Activated CD4-positive, alpha-beta memory T cell treated with anti-CD3 and anti-CD28 coated beads for 36 hours (primary cell): Measurements from ENCODE around the gene MLC1. TPM values are rescaled to one million over a fixed set of nuclear protein-coding genes. Genes with fewer than 3 reads are reported as not detected.
"Not testable (repeated sequence)": the region's sequence is repeated elsewhere in the genome, so short reads cannot be mapped to it uniquely, and the experiment has no call there.

Experiments
- CTCF ChIA-PET: fragments of 350-600 bp; sonication (Branson Sonifier 250); formaldehyde crosslinking; loops from one replicate; lab custom pipeline; 2021; ENCODE audit warnings: antibody characterized with exemption, inconsistent platforms; lab: Charles Lee
- POLR2A ChIA-PET: fragments of 350-600 bp; sonication (Branson Sonifier 250); formaldehyde crosslinking; loops from one replicate; lab custom pipeline; 2021; ENCODE audit warnings: antibody characterized with exemption; lab: Charles Lee
- DNase-seq: peaks from one replicate; pipeline ENCODE4 v3.0.0-alpha.2; 2020
- H3K27ac Mint-ChIP-seq: one replicate; pipeline ENCODE4 v1.8.0; 2021; ENCODE audit warnings: mixed read lengths
- H3K27me3 Mint-ChIP-seq: one replicate; pipeline ENCODE4 v1.8.0; 2021; ENCODE audit warnings: mixed read lengths
- H3K36me3 Mint-ChIP-seq: one replicate; pipeline ENCODE4 v1.8.0; 2021; ENCODE audit warnings: mixed read lengths
- H3K4me1 Mint-ChIP-seq: one replicate; pipeline ENCODE4 v1.8.0; 2021; ENCODE audit warnings: low read depth, mixed read lengths
- H3K4me3 Mint-ChIP-seq: one replicate; pipeline ENCODE4 v1.8.0; 2021; ENCODE audit warnings: mild to moderate bottlenecking, mixed read lengths
- H3K9me3 Mint-ChIP-seq: one replicate; pipeline ENCODE4 v1.8.0; 2021; ENCODE audit warnings: mixed read lengths
- intact Hi-C: fragments of 100-400 bp; cut with micrococcal nuclease; formaldehyde crosslinking; loops from one replicate; pipeline ENCODE4 v1.15.1; 2023
- total RNA-seq, 2 experiments: library from RNA; stranded (reverse); gene quantifications; one replicate each; pipeline ENCODE4 v1.2.3, GENCODE V29; 2021

Gene MLC1
- total RNA-seq, 2 experiments from 2014 or later, result not detected

- intact Hi-C loops, result no loop called here
- no peaks in the 10 kb centered on the region for H3K36me3 Mint-ChIP-seq
- CTCF ChIA-PET, result no interaction called here
Measured at GRCh38 chr22:50092342-50092741, 7.1 kb upstream of the MLC1 start.

GRCh38 chr22:50091092-50091768 lies 6.0 kb upstream of the MLC1 start:
- Mint-ChIP-seq H3K36me3 (no peaks in the 10 kb centered on the region), H3K9me3 (peaks cover 5% of the 10 kb centered on the region), H3K4me3 (no peak overlapping the region), H3K4me1 (no peaks in the 10 kb centered on the region), H3K27me3 (peaks cover 18% of the 10 kb centered on the region), H3K27ac (no peak overlapping the region)
- intact Hi-C loops, result no loop called here
- ChIA-PET CTCF (no interaction called here), POLR2A (no interaction called here)
- no peak for DNase-seq

More at GRCh38 chr22:50092342-50092741, 7.1 kb upstream of the MLC1 start:
- Mint-ChIP-seq H3K27me3 (peaks cover 10% of the 10 kb centered on the region), H3K27ac (no peak overlapping the region), H3K4me3 (no peak overlapping the region), H3K9me3 (peaks cover 5% of the 10 kb centered on the region), H3K4me1 (no peaks in the 10 kb centered on the region)
- DNase-seq, result no peak
- POLR2A ChIA-PET, result no interaction called here

- H3K4me1 Mint-ChIP-seq, result peaks cover 4% of the 10 kb centered on the region
- peaks cover 16% of the 10 kb centered on the region for H3K27me3 Mint-ChIP-seq
- H3K9me3 Mint-ChIP-seq, result peaks cover 5% of the 10 kb centered on the region
- ChIA-PET CTCF (no interaction called here), POLR2A (no interaction called here)
- intact Hi-C loops, result no loop called here
- no peaks in the 10 kb centered on the region for H3K36me3 Mint-ChIP-seq
- H3K4me3 Mint-ChIP-seq, result no peak overlapping the region
- no peak for DNase-seq
- no peak overlapping the region for H3K27ac Mint-ChIP-seq
Measured at GRCh38 chr22:50090412-50090714, 5.1 kb upstream of the MLC1 start.

- no peak within 1 kb of the TSS for H3K4me3 Mint-ChIP-seq
- H3K27me3 Mint-ChIP-seq, result peaks cover 19% of the 10 kb centered on the region
- H3K27ac Mint-ChIP-seq, result no peak within 1 kb of the TSS
- H3K4me1 Mint-ChIP-seq, result peaks cover 9% of the 10 kb centered on the region
- H3K9me3 Mint-ChIP-seq, result peaks cover 5% of the 10 kb centered on the region
- POLR2A ChIA-PET, result no interaction called here
- peak; percentile 22 for DNase-seq
- CTCF ChIA-PET, result no interaction called here
- H3K36me3 Mint-ChIP-seq, result no peaks in the 10 kb centered on the region
- intact Hi-C loops, result no loop called here
Measured at GRCh38 chr22:50089682-50090411, 4.6 kb upstream of the MLC1 start, which contains the start of gene MOV10L1. TSS of gene MOV10L1 (plus strand) at chr22:50090006. CDS start at chr22:50090089, 83 bp downstream.

GRCh38 chr22:50089231-50089630 lies 4.0 kb upstream of the MLC1 start:
- no peak for DNase-seq
- CTCF ChIA-PET, result no interaction called here
- H3K9me3 Mint-ChIP-seq, result peaks cover 5% of the 10 kb centered on the region
- H3K36me3 Mint-ChIP-seq, result no peaks in the 10 kb centered on the region
- peaks cover 19% of the 10 kb centered on the region for H3K27me3 Mint-ChIP-seq
- no peak overlapping the region for H3K27ac Mint-ChIP-seq
- H3K4me1 Mint-ChIP-seq, result peaks cover 13% of the 10 kb centered on the region
- POLR2A ChIA-PET, result no interaction called here
- intact Hi-C loops, result no loop called here
- H3K4me3 Mint-ChIP-seq, result no peak overlapping the region

- Mint-ChIP-seq H3K4me3 (no peak overlapping the region), H3K27ac (no peak overlapping the region), H3K36me3 (no peaks in the 10 kb centered on the region), H3K4me1 (peaks cover 13% of the 10 kb centered on the region), H3K9me3 (peaks cover 5% of the 10 kb centered on the region), H3K27me3 (peaks cover 20% of the 10 kb centered on the region)
- POLR2A ChIA-PET, result no interaction called here
- intact Hi-C loops, result no loop called here
- no peak for DNase-seq
- CTCF ChIA-PET, result no interaction called here
Measured at GRCh38 chr22:50088096-50088495, 2.9 kb upstream of the MLC1 start.

GRCh38 chr22:50087646-50088045 lies 2.4 kb upstream of the MLC1 start:
- Mint-ChIP-seq H3K27ac (no peak overlapping the region), H3K9me3 (peaks cover 5% of the 10 kb centered on the region), H3K4me3 (no peak overlapping the region), H3K4me1 (peaks cover 13% of the 10 kb centered on the region), H3K27me3 (peaks cover 23% of the 10 kb centered on the region), H3K36me3 (no peaks in the 10 kb centered on the region)
- ChIA-PET CTCF (no interaction called here), POLR2A (no interaction called here)
- intact Hi-C loops, result no loop called here
- no peak for DNase-seq

GRCh38 chr22:50086975-50087374 lies 1.7 kb upstream of the MLC1 start:
- CTCF ChIA-PET, POLR2A ChIA-PET, H3K9me3 Mint-ChIP-seq, H3K4me3 Mint-ChIP-seq, H3K36me3 Mint-ChIP-seq, intact Hi-C loops, DNase-seq, H3K27ac Mint-ChIP-seq: not testable (repeated sequence)
- Mint-ChIP-seq H3K27me3 (peaks cover 23% of the 10 kb centered on the region), H3K4me1 (peaks cover 13% of the 10 kb centered on the region)

- no peak for DNase-seq
- ChIA-PET CTCF (interaction anchor here (2.7 kb wide), 1 partner anchor 56 kb away, joined by 10 read pairs; no protein-coding TSS in a partner anchor), POLR2A (no interaction called here)
- intact Hi-C loops, result no loop called here
- H3K27ac Mint-ChIP-seq, result no peak overlapping the region
- peaks cover 5% of the 10 kb centered on the region for H3K9me3 Mint-ChIP-seq
- H3K4me3 Mint-ChIP-seq, result no peak overlapping the region
- peaks cover 13% of the 10 kb centered on the region for H3K4me1 Mint-ChIP-seq
- H3K27me3 Mint-ChIP-seq, result peaks cover 20% of the 10 kb centered on the region
- H3K36me3 Mint-ChIP-seq, result no peaks in the 10 kb centered on the region
Measured at GRCh38 chr22:50086526-50086925, 1.3 kb upstream of the MLC1 start.

GRCh38 chr22:50084614-50085021 lies 608 bp downstream of the MLC1 start:
- intact Hi-C loops, result no loop called here
- peaks cover 5% of the 10 kb centered on the region for H3K9me3 Mint-ChIP-seq
- ChIA-PET CTCF (interaction anchor here (2.7 kb wide), 1 partner anchor 54 kb away, joined by 10 read pairs; no protein-coding TSS in a partner anchor), POLR2A (no interaction called here)
- peaks cover 24% of the 10 kb centered on the region for H3K27me3 Mint-ChIP-seq
- no peak for DNase-seq
- no peaks in the 10 kb centered on the region for H3K36me3 Mint-ChIP-seq
- H3K27ac Mint-ChIP-seq, result no peak overlapping the region
- peaks cover 13% of the 10 kb centered on the region for H3K4me1 Mint-ChIP-seq
- no peak overlapping the region for H3K4me3 Mint-ChIP-seq

- peaks cover under 1% of the 10 kb centered on the region for H3K9me3 Mint-ChIP-seq
- intact Hi-C loops, result no loop called here
- H3K4me3 Mint-ChIP-seq, result no peak overlapping the region
- peaks cover 24% of the 10 kb centered on the region for H3K27me3 Mint-ChIP-seq
- no peak for DNase-seq
- no peaks in the 10 kb centered on the region for H3K36me3 Mint-ChIP-seq
- no peak overlapping the region for H3K27ac Mint-ChIP-seq
- ChIA-PET POLR2A (no interaction called here), CTCF (interaction anchor here (2.7 kb wide), 1 partner anchor 54 kb away, joined by 10 read pairs; no protein-coding TSS in a partner anchor)
- peaks cover 13% of the 10 kb centered on the region for H3K4me1 Mint-ChIP-seq
Measured at GRCh38 chr22:50084080-50084477, 1.1 kb downstream of the MLC1 start.

- H3K4me1 Mint-ChIP-seq, result peaks cover 13% of the 10 kb centered on the region
- no peak for DNase-seq
- H3K27me3 Mint-ChIP-seq, result peaks cover 24% of the 10 kb centered on the region
- no peak overlapping the region for H3K27ac Mint-ChIP-seq
- intact Hi-C loops, result no loop called here
- H3K4me3 Mint-ChIP-seq, result no peak overlapping the region
- ChIA-PET POLR2A (no interaction called here), CTCF (interaction anchor here (2.7 kb wide), 1 partner anchor 53 kb away, joined by 10 read pairs; no protein-coding TSS in a partner anchor)
- H3K9me3 Mint-ChIP-seq, result no peaks in the 10 kb centered on the region
- H3K36me3 Mint-ChIP-seq, result no peaks in the 10 kb centered on the region
Measured at GRCh38 chr22:50083462-50084079, 1.7 kb downstream of the MLC1 start.
